ENCODE data around the gene EIF3L. TPM values are rescaled to one million over a fixed set of nuclear protein-coding genes. Genes with fewer than 3 reads are reported as not detected.

EIF3L gene
- total and polyA plus RNA-seq, 10 of the 15 experiments (the other 5 are each of a cell fraction or from before 2014, with no cell fraction given) = 294 to 1,037 (median 618) TPM

DNA sequence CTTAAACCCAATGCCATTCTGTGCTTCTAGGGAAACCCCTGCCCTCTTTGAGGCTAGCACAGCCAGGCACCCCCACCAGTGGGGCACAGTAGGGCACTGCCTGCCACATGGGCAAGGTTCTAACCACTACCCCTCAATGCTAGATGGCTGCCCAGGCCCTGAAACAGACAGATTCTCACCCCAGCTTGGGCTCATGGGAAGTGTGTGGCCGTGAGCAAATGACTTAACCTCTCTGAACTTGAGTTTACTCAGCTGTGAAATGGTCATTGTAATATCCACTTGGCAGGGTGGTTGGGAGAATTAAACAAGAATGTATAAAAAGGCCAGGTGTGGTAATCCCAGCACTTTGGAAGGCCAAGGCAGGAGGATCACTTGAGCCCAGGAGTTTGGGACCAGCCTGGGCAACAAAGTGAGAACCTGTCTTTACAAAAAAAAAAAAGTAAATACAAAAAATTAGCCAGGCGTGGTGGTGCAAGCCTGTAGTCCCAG lies 81.8 kb downstream of the EIF3L start:
- RAD21 ChIA-PET (ENCODE audit: unreplicated experiment) = no interaction called here
- POLR2A ChIA-PET = interaction anchor here (0.6 kb wide), 1 partner anchor 12 kb away, joined by 3 read pairs; no protein-coding TSS in a partner anchor
- intact Hi-C loops (cut with micrococcal nuclease; ENCODE audit: unreplicated experiment) = loop anchor here (5.0 to 10.0 kb wide), 3 partner anchors 44 to 396 kb away; no protein-coding TSS in a partner anchor
- Histone ChIP-seq H4K20me1 (ENCODE audit: control insufficient read depth, insufficient read depth) (no peaks in the 10 kb centered on the region), H3K9me3 (replicated peaks; ENCODE audit: control insufficient read depth, insufficient read depth, low read length) (no peaks in the 10 kb centered on the region), H2AFZ (ENCODE audit: control insufficient read depth, low read depth, low read length) (no peak overlapping the region), H3K4me2 (ENCODE audit: control insufficient read depth, insufficient read depth) (no peak overlapping the region), H3K79me2 (ENCODE audit: control insufficient read depth, insufficient read depth, low read length) (no peaks in the 10 kb centered on the region), H3K27me3 (replicated peaks in 1 of 2; ENCODE audit: control insufficient read depth in 2 of 2, insufficient read depth in 2 of 2, low read length in 1 of 2) (no peaks in the 10 kb centered on the region), H3K27ac (ENCODE audit: control insufficient read depth, insufficient read depth) (no peak overlapping the region), H3K9ac (ENCODE audit: control insufficient read depth, insufficient read depth, low read length) (no peak overlapping the region), H3K4me3 (no peak overlapping the region), H3K36me3 (ENCODE audit: control insufficient read depth in 2 of 2, insufficient read depth in 2 of 2, low read length in 1 of 2) (peaks cover 0 to 9% of the 10 kb centered on the region in 2 experiments; a peak in 3 of 4 replicates), H3K4me1 (ENCODE audit: control insufficient read depth, insufficient read depth, low read length) (peaks cover 10% of the 10 kb centered on the region)
- in situ Hi-C loops (cut with MboI) = no loop called here
- BruUV-seq (replicated peaks) = no TSS peak
- SMC1A ChIA-PET (ENCODE audit: uncharacterized antibody, unreplicated experiment) = interaction anchor here (0.8 to 1.4 kb wide), 2 partner anchors 35 to 74 kb away, joined by 3 to 4 read pairs; no protein-coding TSS in a partner anchor
- FAIRE-seq (no peak), ATAC-seq (no peak; the same call in 2 of the 3 replicates), DNase-seq (ENCODE audit: low read depth, low spot score) (no peak)
- CTCF ChIA-PET = interaction anchor here (0.6 to 1.9 kb wide), 7 partner anchors 21 to 114 kb away, joined by 3 to 9 read pairs (median 5); no protein-coding TSS in a partner anchor
- WGBS (ENCODE audit: insufficient coverage, insufficient replicate concordance, low lambda C conversion rate, missing lambda C conversion rate) = 50% methylated on average over 2 of the region's 2 CpGs
- TF ChIP-seq TBL1XR1 (IDR thresholded peaks at IDR 0.05; ENCODE audit: low read depth, low read length) (no peak), LARP7 (IDR thresholded peaks at IDR 0.05) (no peak), NR2F1 (conservative IDR thresholded peaks at IDR 0.05) (no peak), PML (IDR thresholded peaks at IDR 0.05; ENCODE audit: low read length) (no peak), SMAD5 (IDR thresholded peaks at IDR 0.05; ENCODE audit: low read depth) (no peak), POLR2AphosphoS5 (IDR thresholded peaks at IDR 0.05; ENCODE audit: low read length) (no peak), ZNF274 (IDR thresholded peaks at IDR 0.05; ENCODE audit: insufficient read depth, insufficient read length) (no peak), EP300 (IDR thresholded peaks at IDR 0.05; ENCODE audit: borderline replicate concordance in 1 of 2, control insufficient read depth in 1 of 2, low read depth in 2 of 2, low read length in 2 of 2) (no peak), SREBF2 (IDR thresholded peaks at IDR 0.05; ENCODE audit: low read length) (no peak), JUNB (IDR thresholded peaks at IDR 0.05) (no peak), POLR2AphosphoS2 (IDR thresholded peaks at IDR 0.05; ENCODE audit: low read depth, low read length) (no peak), ZNF207 (IDR thresholded peaks at IDR 0.05; ENCODE audit: borderline replicate concordance) (no peak), SIN3A (IDR thresholded peaks at IDR 0.05; ENCODE audit: low read depth, low read length) (no peak), KAT2A (conservative IDR thresholded peaks at IDR 0.05; ENCODE audit: control insufficient read depth, low read depth, low read length) (no peak), IKZF1 (conservative IDR thresholded peaks at IDR 0.05) (no peak), FOS (IDR thresholded peaks at IDR 0.05; ENCODE audit: borderline replicate concordance, extremely low read depth, insufficient read length) (no peak), TCF12 (IDR thresholded peaks at IDR 0.05; ENCODE audit: low read depth, low read length) (no peak)
- TF ChIP-seq, protein P1, sequence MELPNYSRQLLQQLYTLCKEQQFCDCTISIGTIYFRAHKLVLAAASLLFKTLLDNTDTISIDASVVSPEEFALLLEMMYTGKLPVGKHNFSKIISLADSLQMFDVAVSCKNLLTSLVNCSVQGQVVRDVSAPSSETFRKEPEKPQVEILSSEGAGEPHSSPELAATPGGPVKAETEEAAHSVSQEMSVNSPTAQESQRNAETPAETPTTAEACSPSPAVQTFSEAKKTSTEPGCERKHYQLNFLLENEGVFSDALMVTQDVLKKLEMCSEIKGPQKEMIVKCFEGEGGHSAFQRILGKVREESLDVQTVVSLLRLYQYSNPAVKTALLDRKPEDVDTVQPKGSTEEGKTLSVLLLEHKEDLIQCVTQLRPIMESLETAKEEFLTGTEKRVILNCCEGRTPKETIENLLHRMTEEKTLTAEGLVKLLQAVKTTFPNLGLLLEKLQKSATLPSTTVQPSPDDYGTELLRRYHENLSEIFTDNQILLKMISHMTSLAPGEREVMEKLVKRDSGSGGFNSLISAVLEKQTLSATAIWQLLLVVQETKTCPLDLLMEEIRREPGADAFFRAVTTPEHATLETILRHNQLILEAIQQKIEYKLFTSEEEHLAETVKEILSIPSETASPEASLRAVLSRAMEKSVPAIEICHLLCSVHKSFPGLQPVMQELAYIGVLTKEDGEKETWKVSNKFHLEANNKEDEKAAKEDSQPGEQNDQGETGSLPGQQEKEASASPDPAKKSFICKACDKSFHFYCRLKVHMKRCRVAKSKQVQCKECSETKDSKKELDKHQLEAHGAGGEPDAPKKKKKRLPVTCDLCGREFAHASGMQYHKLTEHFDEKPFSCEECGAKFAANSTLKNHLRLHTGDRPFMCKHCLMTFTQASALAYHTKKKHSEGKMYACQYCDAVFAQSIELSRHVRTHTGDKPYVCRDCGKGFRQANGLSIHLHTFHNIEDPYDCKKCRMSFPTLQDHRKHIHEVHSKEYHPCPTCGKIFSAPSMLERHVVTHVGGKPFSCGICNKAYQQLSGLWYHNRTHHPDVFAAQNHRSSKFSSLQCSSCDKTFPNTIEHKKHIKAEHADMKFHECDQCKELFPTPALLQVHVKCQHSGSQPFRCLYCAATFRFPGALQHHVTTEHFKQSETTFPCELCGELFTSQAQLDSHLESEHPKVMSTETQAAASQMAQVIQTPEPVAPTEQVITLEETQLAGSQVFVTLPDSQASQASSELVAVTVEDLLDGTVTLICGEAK (IDR thresholded peaks at IDR 0.05; ENCODE audit: borderline replicate concordance) = no peak
- TF ChIP-seq, protein P2, sequence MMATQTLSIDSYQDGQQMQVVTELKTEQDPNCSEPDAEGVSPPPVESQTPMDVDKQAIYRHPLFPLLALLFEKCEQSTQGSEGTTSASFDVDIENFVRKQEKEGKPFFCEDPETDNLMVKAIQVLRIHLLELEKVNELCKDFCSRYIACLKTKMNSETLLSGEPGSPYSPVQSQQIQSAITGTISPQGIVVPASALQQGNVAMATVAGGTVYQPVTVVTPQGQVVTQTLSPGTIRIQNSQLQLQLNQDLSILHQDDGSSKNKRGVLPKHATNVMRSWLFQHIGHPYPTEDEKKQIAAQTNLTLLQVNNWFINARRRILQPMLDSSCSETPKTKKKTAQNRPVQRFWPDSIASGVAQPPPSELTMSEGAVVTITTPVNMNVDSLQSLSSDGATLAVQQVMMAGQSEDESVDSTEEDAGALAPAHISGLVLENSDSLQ (IDR thresholded peaks at IDR 0.05) = no peak
